Pons (tissue), 1 donor: ENCODE measurements around the gene COQ8B.

ENCODE experiments used
- DNase-seq: peaks from one replicate; pipeline ENCODE4 v3.0.0-alpha.2; 2016; ENCODE audit warnings: low spot score

The COQ8B gene

DNA sequence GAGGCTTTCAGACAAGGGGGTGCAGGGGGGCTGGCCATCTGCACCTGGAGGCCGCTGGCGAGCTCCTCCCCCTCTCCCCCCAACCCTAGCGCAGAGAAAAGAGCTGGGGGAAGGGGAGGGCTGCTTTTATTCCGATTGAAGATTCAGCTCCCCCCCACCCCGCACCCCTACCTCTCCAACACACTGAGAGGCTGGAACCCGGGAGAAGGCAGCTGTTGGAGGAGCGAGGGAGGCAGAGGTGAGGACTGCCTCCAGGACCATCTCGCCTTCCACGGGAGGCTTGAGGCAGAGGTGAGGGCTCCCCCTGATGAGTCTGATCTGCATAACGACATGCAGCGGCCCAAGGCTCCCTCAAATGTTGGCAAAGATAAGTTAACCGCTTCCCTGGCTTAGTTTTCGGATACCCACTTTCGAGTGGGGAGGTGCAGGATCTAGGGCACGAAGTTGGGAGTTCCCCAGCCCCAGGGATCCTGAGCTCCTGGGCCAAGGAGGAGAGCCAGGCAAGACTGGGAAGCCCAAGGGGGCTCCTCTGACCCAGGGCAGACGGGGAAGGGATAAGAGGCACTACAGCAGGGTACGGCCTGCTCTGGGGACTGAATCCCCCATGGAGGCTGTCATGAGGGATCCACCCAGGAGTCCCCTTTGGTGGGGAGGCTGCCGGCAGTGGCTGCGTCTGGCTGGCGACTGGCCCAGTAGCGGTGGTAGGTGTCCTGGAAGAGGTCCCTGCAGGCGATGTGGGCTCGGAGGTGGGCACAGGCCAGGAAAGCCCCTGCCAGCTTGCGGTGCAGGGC lies 25.1 kb downstream of the COQ8B start:
- DNase-seq, result no peak

DNA sequence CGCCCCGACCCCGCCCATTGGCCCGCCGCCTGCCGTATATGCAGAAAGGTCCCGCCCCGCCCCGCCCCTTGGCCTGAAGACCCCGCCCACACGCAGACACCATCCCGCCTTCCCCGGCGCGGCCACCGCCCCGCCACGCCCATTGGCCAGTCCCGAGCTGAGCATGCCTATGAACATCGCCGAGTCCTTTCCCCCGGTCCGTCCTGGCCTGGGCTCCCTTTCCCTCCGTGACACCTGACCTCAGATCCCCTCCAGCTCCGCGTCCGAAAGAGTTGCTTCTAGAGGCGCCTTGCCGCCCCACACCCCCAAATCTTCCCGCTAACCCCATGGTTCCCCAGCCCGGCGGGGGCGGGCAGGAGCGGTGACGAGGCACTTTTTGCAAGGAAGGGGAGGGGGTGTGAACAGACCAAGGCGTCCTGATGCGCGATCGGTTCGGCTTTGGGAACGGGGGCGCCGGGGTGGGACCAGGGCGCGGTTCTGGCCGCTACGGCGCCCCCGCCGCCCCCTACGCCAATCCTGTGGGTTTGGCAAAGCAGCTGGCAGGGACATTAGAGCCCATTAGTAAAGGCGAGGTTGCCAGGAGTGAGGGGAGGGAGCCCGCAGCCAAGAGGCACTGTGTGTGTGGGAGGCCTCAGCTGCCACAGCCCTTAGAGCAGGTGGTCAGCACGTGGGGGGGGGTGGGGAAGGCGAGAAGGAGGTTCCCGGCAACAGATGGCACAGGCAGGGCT lies 25.8 kb downstream of the COQ8B start:
- peak; percentile 77 for DNase-seq

DNA sequence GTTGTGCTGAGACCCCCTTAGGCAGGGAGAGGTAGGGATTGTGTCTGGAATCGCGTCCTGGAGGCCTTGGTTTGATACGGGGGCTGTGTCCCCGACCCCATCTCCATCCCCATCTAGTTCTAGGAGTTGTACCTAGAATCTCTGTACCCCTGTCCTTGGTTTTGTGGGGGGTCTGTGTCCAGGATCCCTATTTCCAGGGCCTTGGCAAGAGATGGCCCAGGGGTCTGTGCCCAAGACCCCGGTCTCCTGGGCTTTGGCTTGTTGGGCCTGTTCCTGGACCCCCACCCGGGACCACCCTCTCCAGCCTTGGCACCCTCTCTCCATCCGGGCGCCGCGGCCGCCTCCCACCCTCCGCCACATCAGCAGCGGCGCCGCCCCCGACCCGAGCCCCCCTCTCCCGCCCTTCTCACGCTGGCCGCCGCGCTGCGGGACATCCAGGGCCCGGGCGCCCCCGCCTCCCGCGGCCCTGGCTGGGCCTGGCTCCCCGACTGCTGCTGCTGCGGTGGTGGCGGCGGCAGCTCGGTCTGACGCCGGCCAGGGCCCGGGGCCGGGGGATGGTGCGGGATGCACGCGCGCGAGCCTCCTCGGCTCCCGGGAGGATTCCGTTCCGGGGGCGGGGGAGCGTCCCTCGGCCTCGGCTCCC lies 26.5 kb downstream of the COQ8B start, which contains the start of gene NUMBL:
Gene NUMBL, minus strand, starts transcription at position 602 of the 643 bp plus-strand sequence. Its CDS starts 168 bp downstream, at position 434.
- DNase-seq, result no peak

DNA sequence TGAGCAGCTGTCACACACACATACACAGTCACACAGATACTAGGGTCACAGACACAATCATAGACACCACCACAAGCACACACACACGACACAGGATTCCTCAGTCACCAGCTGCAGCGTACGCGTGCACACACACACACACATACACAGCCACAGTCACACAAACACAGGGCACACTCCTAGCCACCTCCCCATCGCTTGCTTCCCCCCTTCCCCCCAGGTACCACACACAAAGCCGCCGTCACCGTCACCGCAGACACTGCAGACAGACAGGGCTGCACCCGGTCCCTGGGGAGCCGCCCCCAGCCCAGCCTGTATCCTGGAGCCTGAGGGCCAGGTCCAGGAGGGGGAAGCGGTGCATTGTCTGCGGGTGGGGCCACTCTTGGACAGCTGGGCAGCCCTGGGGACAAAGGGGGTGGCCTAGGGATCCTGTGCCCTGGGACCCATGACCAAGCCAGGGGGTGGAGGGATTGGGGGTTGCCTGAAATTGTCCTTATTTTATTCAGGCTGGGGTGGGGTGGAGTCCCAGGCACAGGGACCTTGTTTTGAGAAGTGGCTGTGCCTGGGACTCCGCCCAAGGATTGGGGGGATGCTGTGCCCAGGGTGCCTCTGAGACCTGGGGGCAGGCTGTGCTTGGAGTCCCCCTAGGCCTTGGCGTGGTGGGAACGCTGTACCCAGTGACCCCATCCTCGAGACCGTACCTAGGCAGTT lies 27.2 kb downstream of the COQ8B start:
- no peak for DNase-seq

DNA sequence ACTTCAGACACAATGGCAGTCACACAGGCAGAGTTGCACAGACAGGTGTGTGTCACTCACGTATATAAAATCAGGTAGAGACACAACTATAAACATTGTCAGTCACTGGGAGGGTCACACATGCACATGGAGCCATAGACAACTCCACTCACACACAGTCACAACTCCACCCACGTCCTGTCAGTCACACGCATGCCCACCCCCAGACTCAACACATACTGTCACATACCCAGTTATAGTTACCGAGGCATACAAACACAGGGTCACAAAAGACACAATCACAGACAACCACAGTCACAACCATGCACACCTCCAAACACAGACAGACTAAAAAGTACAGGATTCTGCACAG lies 27.7 kb downstream of the COQ8B start:
- DNase-seq, result no peak

GRCh38 chr19:40688309-40688708 lies 28.4 kb downstream of the COQ8B start:
- DNase-seq, result no peak

DNA sequence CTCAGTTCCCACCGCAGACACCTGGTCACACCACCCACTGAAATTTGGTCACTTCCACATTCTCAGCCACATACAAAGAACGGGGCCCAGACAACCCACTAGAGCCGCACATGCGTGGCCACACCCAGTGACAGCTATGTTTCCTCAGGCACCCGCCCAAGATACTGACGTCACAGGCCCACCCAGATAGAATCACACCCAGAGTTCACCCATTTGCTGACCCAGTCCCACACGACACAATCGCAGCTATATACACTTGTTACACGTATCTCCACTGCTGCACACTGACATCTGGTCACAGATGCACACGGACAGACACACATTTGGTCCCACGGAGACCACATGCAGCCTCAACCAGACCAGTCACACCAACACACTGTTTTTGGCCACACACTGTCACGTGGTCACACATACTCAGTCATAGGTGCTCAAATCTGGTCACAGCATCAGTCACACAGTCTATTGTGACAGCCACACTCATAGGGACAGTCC lies 29.1 kb downstream of the COQ8B start:
- DNase-seq, result no peak

GRCh38 chr19:40686882-40687524 lies 29.7 kb downstream of the COQ8B start:
- no peak for DNase-seq

GRCh38 chr19:40685563-40685962 lies 31.1 kb downstream of the COQ8B start:
- no peak for DNase-seq

GRCh38 chr19:40685016-40685526 lies 31.6 kb downstream of the COQ8B start:
- no peak for DNase-seq

- DNase-seq, result no peak
Measured at GRCh38 chr19:40684280-40684679, 32.4 kb downstream of the COQ8B start.

GRCh38 chr19:40683437-40683836 lies 33.2 kb downstream of the COQ8B start:
- no peak for DNase-seq

DNA sequence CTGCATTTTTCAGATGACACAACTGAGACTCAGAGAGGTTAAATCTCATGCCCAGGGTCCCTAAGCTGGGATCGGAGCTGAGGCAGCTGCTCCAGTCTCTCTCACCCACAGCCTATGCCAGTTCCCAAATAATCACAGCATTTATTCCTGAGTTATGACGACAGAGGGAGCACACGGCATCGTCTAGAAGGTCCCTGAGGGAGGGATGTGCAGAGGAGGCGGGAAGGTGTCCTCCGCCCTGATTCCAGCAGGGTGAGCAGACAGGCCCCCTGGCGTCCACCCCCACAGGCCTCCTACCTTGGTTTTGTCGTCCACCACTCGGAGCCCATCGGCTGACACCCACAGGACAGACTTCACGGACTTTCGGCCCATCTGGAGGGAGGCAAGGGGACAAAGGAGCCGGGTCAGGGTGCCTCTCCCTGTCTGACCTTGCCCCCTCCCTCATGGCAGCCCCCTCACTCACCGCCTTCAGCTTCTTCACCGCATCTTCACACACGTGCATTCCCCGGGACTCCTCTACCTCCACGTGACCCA lies 34.2 kb downstream of the COQ8B start:
- no peak for DNase-seq

GRCh38 chr19:40681039-40681438 lies 35.6 kb downstream of the COQ8B start:
- DNase-seq, result no peak

GRCh38 chr19:40677156-40677555 lies 39.5 kb downstream of the COQ8B start:
- DNase-seq, result no peak

- DNase-seq, result no peak
Measured at GRCh38 chr19:40674291-40674690, 42.4 kb downstream of the COQ8B start.

DNA sequence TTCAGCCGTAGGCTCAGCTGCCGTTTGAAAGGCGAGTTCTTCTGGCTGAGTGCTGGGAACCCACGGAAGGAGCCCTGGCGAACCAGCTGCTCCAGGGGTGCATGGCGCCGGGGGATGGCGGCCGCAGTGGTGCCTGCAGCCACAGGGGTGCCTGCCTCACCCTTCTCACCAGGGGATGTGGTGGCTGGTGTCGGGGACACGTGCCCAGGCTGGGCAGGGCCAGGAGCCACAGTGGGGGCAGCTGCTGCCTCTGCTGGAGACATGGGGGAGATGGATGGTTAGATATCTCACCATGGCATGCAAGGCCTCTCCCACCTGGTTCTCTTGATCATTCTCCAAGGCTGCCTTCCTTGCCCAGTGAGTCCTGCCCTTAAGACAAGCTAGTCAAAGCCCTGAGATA lies 43.3 kb downstream of the COQ8B start:
- no peak for DNase-seq

GRCh38 chr19:40672573-40673299 lies 44.0 kb downstream of the COQ8B start:
- DNase-seq, result no peak

GRCh38 chr19:40672038-40672437 lies 44.6 kb downstream of the COQ8B start:
- DNase-seq, result no peak

DNA sequence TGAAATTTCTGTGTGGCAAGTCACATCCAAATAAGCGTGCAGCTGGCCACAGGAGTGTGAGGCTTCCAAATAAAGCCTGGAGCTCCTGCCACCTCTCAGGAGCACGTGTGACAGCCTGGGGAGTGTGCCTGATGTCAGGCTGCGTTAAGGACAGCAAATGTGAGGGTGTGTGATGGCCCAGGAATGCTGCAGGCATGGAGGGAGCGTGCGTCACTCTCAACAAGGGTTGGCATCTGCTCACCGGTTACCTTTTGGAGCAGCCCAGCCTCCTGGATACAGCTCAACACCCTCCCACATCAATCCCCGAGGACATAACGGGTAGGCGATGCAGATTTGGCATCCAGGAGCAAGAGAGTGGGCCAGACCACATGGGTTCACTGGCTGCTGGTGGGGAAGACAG lies 45.3 kb downstream of the COQ8B start:
- DNase-seq, result no peak
